ENCODE data around the gene NSUN6.

NSUN6 gene

DNA sequence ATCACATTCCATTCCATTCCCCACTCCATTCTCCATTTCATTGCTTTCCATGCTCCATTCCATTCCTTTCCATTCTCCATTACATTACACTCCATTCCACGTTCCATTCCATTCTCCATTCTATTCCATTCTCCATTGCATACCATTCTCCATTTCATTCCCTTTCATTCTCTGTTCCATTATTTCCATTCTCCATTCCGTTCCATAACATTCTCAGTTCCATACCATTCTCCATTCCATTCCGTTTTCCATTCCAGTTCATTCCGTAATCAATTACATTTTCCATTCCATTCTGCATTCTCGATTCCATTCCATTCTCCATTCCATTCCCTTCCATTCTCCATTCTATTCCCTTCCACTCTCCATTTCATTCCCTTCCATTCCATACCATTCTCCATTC, 86.4 kb downstream of the NSUN6 start:
- FAIRE-seq = no peak
- no peak for DNase-seq (ENCODE audit: low spot score)

DNA sequence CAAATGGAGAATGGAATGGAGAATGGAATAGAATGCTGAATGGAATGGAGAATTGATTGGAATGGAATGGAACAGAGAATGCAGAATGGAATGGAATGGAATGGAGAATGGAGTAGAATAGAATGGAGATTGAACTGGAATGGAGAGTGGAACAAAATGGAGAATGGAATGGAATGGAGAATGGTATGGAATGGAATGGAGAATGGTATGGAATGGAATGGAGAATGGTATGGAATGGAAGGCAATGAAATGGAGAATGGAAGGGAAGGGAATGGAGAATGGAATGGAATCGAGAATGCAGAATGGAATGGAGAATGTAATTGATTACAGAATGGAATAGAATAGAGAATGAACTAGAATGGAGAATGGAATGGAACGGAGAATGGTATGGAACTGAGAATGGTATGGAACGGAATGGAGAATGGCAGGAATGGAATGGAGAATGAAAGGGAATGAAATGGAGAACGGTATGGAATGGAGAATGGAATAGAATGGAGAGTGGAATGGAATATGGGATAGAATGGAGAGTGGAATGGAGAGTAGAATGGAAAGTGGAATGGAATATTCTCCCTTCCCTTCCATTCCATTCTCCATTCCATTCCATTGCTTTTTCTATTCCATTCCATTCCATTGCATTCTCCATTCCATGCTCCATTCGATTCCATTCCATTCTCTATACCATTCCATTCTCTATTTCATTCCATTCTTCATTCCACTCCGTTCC, 88.2 kb downstream of the NSUN6 start:
- no peak for FAIRE-seq
- DNase-seq (ENCODE audit: low spot score) = no peak

DNA sequence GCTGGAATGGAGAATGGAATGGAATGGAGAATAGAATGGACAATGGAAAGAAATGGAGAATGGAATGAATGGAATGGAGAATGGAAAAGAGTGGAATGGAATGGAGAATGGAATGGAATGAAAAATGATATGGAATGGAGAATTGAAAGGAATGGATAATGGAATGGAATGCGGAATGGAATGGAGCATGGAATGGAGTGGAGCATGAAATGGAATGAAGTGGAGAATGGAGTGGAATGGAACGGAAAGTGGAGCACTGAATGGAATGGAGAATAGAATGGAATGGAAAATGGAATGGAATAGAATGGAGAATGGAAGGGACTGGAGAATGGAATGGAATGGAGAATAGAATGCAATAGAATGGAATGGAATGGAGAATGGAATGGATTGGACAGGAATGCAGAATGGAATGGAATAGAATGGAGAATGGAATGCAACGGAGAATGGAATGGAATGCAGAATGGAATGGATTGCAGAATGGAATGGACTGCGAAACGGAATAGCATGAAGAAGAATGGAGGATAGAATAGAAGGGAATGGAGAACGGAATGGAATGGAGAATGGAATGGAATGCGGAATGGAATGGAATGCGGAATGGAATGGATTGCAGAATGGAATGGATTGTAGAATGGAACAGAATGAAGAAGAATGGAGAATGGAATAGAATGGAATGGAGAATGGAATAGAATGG, 89.4 kb downstream of the NSUN6 start:
- FAIRE-seq = no peak
- no peak for DNase-seq (ENCODE audit: low spot score)

DNA sequence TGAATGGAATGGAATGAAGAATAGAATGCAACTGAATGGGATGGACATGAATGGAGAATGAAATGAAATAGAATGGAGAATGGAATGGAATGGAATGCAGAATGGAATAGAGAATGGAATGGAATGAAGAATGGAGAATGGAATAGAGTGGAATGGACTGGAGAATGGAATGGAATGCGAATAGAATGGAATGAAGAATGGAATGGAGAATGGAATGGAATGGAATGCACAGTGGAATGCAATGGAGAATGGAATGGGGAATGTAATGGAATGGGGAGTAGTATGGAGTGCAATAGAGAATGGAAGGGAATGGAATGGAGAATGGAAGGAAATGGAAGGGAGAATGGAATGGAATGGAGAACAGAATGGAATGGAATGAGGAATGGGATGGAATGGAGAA, 93.4 kb downstream of the NSUN6 start:
- DNase-seq (ENCODE audit: low spot score) (no peak), FAIRE-seq (no peak)

DNA sequence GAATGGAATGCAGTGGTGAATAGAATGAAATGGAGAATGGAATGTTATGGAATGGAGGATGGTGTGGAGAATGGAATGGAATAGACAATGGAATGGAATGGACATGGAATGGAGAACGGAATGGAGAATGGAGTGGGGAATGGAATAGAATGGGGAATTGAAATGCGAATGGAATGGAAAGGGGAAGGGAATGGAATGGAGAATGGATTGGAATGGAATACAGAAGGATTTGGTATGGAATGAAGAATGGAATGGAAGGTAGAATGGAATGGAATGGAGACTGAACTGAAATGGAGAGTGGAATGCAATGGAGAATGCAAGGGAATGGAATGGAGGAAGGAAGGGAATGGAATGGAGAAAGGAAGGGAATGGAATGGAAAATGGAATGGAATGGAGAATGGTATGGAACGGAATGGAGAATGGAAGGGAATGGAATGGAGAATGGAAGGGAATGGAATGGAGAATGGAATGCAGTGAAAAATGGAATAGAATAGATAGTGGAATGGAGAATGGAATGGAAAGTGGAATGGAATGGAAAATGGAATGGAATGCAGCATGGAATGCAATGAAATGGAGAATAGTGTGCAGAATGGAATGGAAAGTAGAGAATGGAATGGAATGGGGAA, 94.8 kb downstream of the NSUN6 start:
- DNase-seq (ENCODE audit: low spot score) (no peak), FAIRE-seq (no peak)

DNA sequence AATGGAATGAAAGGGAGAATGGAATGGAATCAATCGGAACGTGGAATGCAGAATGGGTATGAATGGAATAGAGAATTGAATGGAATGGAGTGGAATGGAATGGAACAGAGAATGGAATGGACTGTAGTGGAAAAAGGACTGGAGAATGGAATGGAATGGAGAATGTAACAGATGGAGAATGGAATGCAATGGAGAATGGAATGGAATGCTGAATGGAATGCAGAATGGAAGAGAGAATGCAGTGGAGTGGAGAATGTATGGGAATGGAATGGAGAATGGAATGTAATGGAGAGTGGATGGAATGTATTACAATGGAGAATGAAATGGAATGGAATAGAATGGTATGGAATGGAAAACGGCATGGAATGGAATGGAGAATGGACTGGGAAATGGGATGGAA, 96.9 kb downstream of the NSUN6 start:
- DNase-seq (ENCODE audit: low spot score) (no peak), FAIRE-seq (no peak)

DNA sequence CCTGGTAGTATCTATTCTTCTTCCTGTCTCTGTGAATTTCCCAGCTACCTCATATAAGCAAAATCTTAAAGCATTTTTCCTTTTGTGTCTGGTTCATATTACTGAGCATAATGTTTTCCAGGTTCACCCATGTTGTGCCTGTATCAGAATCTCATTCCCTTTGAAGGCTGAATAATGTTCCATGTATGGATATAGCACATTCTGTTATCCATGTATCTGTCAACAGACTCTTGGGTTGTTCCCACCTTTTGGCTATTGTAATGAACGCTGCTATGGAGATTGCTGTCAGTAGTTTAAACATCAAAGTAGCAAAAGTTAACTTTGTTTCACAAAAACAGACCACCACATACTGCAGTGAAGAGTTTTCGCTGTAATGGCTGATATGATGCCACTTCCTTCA, 99.9 kb downstream of the NSUN6 start:
- no peak for FAIRE-seq
- DNase-seq (ENCODE audit: low spot score) = no peak

DNA sequence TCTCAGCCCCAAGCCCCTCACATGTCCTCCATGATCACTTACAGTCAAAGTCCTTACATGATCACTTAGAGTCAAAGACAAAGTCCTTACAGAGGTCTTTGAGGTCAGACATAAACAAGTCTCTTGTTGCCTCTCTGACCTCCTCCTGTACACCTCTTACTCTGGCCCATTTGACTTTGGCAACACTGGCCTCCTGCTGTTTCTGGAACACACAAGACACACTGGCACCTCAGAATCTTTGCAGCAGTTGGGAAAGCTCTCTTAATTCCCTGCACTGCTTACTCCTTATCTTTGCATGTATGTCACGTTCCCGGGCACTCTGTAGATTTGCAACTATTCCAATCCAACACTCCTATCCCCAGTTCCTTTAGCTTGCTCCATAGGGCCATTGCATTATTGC, 102.3 kb downstream of the NSUN6 start:
- FAIRE-seq = no peak
- DNase-seq (ENCODE audit: low spot score) = no peak

DNA sequence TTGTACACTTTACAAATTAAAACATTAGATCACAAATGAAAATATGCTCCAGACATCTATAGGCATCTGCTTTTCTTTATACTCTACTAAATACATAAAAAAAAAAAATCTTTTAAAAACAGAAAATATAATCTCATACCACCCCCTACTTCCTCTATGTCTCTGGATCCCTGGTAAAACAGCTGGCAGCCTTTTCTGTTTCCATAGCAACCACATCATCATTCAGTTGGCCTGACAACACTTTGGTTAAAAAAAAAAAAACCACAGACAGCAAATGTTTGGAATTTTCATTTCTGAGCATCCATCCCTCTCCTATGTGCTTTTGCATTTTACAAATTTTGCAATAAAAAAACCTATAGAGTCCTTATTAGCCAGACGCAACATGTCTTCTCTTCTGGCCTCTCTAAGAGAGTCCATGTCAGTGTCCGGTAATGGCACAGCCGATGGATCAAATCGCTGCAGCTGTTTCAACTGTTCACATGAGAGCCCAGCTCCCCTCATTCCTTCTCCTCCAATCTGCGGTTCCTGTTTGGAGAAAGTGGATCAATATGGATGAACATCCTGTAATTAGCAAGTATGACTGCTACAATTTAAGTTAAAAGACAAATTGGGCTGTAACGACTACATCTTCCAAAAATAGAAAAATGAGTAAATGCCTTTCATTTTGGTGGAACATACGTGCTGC, 105.6 kb downstream of the NSUN6 start:
- DNase-seq (ENCODE audit: low spot score) (peak; percentile 11), FAIRE-seq (no peak)

DNA sequence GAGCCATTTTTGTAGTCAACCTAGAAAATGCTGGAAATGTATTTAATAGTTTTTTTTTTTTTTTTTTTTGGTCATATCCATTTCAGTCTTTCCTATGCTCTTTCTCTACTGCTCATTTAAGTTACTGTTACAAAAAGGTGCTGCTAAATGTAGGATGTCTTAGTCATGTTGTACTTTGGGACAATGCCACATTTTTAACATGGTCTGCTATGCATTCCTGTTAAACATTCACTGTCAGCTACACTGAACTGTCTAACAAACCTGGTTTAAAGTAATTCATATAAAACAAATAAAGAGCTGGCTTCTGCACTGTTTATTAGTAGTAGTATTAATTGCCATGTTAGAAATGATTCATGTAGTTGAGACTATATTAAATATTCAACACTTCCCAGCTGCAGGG, 108.6 kb downstream of the NSUN6 start:
- FAIRE-seq (no peak), DNase-seq (ENCODE audit: low spot score) (no peak)

DNA sequence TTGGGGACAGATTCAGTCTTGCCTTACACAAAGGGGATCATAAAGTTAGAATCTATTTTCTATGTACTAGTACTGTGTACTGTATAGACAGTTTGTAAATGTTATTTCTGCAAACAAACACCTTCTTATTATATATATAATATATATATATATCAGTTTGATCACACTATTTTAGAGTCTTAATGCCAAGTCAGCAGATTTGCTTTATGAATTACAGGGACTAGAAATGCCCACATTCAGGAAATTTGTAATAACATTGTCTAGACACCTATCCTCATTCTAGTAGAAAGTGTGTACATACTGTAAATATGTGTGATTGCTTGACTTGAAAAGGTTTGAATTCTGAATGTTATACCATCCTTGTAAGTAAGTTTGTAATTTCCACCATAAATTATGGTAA, 111.2 kb downstream of the NSUN6 start:
- DNase-seq (ENCODE audit: low spot score) (no peak), FAIRE-seq (no peak)

DNA sequence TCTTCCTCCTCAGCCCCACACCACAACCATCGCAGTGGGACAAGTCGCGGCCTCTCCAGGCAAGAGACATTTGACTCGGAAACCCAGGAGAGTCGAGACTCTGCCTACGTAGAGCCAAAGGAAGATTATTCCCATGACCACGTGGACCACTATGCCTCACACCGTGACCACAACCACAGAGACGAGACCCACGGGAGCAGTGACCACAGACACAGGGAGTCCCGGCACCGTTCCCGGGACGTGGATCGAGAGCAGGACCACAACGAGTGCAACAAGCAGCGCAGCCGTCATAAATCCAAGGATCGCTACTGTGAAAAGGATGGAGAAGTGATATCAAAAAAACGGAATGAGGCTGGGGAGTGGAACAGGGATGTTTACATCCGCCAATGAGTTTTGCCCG, 112.1 kb downstream of the NSUN6 start:
- FAIRE-seq (no peak), DNase-seq (ENCODE audit: low spot score) (no peak)

DNA sequence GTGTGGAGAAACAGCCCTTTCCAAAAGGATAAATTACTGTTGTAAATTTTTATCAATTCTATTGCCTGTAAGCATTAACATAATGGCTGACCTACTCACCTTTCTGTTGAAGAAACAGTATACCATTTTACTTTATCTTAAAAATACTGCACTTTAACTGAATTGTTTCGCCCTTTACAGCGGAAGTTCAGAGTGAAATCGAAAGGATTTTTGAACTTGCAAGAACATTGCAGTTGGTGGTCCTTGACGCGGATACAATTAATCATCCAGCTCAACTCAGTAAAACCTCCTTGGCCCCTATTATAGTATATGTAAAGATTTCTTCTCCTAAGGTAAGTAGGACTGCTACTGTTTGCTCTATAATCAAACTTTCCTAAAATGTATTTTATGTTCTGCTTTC, 117.5 kb downstream of the NSUN6 start:
- no peak for FAIRE-seq
- DNase-seq (ENCODE audit: low spot score) = no peak

DNA sequence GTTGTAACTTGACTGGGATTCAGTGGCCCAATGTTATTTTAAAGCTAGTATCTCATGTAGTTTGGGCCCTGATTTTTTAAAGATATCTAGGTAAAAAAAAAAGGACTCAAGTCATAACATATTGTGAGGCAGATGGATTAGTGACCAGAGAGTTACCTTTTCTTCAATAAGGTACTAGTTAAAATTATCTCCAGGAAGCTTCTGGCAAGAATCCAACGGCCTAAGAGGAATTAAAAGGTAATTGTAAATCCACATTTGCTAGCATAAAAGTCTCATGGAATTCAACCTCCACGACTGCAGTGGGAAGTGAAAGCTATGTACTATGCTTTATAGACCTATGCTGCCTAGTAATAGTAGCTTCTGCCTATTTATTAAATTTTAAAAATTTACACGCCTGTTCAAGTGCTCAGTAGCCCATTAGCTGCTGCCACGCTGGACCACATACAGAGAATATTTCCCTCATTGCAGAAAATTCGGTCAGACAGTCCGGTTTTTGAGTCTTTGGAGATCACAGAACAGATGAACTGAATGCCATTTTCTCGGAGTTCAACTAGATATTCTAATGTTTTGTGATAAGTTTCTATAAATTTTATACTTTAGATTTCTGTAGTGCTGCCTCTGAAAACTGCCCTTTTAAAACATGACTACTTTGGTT, 118.4 kb downstream of the NSUN6 start:
- DNase-seq (ENCODE audit: low spot score) = no peak
- FAIRE-seq = no peak

DNA sequence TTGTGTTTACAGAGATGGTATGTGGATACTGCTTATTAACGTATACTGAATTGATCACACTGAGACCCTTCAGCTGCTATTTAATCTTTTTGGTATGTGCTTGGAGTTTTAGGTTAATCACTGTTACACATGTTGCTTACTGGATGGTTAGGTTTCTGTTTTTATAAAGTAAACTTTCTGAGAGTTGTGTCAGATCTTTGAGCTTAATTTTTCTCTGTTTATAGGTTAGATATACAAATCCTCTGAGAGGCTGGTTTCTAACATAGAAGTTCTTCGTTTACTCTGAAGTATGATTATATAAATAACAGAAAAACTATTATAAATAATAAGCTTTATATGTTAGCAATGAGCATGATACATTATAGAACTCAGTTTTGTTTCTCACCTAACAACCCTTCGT, 123.1 kb downstream of the NSUN6 start:
- DNase-seq (ENCODE audit: low spot score) = no peak
- no peak for FAIRE-seq

DNA sequence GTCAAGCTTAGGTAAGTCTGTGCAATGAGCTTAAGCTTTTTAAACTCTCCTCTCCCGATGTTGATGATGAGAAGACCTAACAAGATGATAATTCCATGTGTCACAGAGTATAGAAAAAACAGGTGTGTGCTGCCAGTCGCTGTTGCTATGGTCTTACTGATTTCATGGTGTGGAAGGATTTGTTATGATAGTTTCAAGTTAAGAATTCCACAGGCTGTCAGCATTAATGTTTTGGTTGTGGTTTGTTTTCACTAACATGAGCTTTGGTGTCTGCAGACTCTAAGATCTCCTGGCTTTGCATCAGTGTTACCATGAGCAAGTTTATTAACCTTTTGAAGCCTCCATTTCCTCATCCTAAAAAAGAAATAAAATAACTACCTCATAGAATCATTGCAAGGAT, 123.7 kb downstream of the NSUN6 start:
- no peak for DNase-seq (ENCODE audit: low spot score)
- no peak for FAIRE-seq

DNA sequence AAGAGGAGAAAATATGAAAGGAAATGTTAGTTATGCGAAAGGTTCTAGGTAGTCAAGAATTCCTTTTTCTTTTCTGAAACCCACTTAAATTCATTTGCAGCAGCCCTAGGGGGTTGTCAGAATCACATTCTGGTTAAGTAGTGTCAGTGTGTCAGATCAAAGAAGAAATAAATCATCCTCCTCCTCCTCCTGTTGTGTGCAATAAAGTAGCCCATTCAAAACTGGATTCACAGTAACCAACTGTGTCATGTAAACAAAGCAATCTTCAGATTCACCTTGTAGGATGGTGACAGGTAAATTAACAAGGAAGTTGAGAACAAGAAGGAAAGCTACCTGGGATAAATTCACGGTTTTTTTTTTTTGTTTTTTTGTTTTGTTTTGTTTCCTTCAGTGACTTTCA, 127.5 kb downstream of the NSUN6 start:
- FAIRE-seq = no peak
- DNase-seq (ENCODE audit: low spot score) = no peak

DNA sequence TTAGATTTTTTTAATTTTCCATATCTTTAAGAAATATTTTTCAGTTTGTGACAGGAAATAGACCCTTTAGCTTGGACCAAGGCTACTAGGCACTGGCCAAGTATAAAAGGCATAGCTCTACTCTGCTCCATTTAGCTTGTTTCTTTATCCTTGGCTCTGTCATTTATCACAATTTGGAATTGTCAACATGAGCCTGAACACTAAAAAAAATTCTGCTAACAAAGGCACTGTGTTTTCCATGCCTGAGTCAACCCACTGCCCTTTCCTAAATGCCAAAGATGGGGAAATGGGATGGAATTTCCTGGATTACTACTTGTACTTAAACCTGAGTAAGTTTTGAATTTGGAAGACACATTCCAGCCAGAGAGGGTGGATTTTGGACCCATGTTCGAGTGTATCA, 128.4 kb downstream of the NSUN6 start:
- FAIRE-seq = no peak

DNA sequence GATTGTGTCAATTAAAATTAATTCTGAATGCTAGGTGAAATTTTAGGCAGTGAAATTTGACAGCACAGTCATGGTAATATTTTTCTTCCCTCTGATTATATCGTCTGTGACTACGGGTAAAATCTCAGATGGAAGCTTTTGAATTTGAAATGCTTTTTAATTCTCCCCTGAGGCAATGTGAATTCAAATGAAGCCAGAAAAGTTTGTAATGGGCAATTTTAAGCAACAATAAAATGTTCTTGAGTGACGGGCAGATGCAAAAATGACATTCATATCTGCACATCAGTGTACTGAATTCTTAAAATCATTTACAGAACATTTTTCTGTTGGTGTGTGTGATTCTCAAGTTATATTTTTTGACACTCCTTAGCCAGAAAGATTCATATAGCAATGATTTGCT, 134.5 kb downstream of the NSUN6 start:
- FAIRE-seq (no peak), DNase-seq (ENCODE audit: low spot score) (no peak)

More for the DNA sequence above, 128.4 kb downstream of the NSUN6 start:
- DNase-seq (ENCODE audit: low spot score) = no peak

DNA sequence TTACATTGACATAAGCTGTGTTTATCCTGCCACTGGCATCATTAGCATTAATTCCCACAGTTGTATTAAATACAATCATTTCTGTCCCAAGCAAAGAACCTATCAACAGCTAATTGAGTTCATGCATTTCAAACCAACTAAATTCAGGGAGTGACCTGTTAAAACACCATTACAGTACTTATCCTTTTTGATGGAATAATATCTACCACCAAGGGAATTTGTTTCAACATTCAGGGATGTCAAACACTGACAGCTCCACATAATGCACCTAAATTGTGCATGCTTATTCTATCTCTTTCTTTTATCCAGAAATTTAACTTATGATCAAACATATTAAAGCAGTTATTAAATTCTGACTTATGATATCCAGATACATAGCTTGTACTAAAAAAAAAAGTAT, 136.8 kb downstream of the NSUN6 start:
- FAIRE-seq (no peak), DNase-seq (ENCODE audit: low spot score) (no peak)

DNA sequence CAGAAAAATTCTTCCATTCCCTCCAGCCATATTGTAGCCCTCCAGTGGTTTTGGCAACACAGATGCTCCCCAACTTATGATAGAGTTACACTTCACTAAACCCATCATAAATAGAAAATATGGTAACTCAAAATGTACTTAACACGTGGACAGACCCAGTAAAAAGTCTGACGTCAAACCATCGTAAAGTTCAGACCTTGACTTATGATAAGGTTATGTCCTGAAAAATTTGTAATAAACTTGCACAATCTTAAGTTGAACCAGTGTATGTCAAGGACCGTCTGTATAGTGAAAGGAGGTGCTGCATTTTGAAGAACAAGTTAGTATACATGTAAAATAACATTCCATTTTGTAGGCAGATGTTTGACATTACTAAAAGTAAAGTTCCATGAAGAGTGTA, 142.8 kb downstream of the NSUN6 start:
- FAIRE-seq (no peak), DNase-seq (ENCODE audit: low spot score) (no peak)

All from urothelium cell line (cell line).